Ramos (cell line): ENCODE measurements around the gene SNRK.
"Not testable (repeated sequence)": the region's sequence is repeated elsewhere in the genome, so short reads cannot be mapped to it uniquely, and the experiment has no call there.

Experiments
- in situ Hi-C: fragments of 300-500 bp; cut with MboI; formaldehyde crosslinking; loops from one replicate; pipeline ENCODE4 v1.14.3; 2022; ENCODE audit warnings: low sequenced_read_pairs; ENCODE audit not compliant: unreplicated experiment

SNRK gene

DNA sequence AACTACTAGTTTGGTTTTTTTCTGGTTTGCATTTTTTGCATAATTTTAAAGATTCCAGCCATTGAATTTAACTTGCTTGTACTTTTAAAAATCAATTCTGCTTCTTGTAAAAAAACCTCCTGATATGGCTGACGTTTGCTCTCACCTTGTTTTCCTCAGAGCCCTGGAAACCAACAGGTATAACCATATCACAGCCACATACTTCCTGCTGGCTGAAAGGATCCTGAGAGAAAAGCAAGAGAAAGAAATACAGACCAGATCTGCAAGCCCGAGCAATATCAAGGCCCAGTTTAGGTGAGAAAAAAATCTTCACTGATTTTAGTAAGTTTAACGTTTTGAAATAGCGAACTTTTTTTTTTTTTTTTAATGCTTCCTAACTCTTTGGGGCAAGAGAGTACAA lies 56.8 kb downstream of the SNRK start:
- in situ Hi-C loops, result no loop called here

DNA sequence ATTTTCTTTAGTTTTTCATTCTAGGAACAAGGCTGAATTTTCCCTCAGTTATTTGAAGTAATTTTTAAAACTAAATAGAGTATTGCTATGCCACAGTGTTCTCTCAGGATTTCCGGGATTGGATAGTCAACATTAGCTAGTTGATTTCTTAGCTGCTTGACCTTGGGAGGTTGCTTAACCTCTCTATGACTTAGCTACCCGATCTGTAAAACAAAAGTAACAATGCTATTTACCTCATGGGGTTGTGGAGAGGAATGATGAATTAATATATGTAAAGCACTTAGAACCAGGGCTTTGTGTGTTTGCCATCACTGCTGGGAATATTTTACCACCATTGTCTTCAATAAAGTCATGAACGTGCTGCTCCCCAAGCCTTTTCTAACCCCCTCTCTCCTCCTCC lies 57.5 kb downstream of the SNRK start:
- in situ Hi-C loops, result no loop called here

DNA sequence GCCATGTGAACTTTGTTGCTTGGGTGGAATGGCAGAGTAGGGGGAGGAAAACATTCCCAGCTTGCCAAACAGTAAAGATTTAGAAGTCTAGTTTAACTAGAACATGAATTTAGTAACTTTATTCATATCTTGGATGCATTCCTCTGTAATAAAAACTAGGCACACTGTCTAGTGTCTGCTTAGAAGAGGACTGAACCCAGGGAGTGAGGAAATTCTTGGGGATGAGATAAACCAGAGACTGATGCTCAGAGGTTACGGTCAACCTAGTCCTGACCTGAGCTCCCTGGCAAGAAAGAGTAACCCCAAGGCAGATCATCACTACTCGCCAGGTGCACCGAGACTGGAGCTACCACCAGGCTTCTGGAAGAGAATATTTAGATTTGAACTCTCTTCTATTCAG lies 58.2 kb downstream of the SNRK start:
- in situ Hi-C loops, result no loop called here

DNA sequence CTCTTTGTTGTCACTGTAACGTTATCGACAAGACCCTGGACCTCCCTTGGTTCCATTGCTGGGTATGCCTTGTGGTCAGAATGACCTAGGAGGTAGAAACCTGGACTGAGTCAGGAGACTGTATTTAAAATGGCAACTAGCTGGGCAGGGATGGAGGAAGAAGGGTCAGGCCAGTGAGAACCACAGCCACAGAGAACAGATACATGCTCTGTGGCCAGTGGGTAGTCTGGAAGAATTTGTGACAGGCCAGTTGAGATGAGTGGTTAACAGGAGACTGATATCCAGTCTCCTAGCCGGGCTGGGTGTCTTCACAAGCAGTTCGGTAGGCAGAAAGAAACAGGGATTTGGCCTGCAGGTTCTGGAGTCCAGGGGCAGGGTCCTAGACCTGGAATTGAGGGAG lies 58.9 kb downstream of the SNRK start:
- in situ Hi-C loops, result no loop called here

- in situ Hi-C loops, result no loop called here
These were observed 59.5 kb downstream of the SNRK start for GRCh38 chr3:43345877-43346276.

DNA sequence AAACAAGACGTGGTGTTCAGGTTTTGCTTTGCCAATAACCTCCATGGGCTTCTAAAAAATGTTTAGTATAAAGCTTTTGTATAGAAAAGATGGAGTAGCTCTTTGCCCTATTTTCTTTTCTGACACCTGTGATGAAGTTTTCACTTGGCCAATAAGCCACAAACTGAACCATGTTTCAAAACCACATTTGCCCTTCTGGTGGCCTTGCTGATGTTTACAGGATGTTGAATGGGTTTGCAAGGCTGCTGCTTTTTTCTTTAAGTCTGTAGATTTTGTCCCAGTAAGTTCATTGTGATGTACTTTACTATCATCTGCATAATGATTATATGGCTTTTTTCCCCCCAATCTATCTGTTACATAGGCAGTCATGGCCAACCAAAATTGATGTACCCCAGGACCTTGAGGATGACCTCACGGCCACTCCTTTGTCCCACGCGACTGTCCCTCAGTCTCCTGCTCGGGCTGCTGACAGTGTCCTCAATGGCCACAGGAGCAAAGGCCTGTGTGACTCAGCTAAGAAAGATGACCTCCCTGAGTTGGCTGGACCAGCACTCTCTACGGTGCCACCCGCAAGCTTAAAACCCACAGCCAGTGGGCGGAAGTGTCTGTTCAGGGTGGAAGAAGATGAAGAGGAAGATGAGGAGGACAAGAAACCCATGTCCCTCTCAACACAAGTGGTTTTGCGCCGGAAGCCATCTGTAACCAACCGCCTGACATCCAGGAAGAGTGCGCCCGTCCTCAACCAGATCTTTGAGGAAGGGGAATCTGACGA lies 60.8 kb downstream of the SNRK start:
- in situ Hi-C loops, result no loop called here

- in situ Hi-C loops, result no loop called here
These were observed 61.4 kb downstream of the SNRK start for GRCh38 chr3:43347774-43348173.

DNA sequence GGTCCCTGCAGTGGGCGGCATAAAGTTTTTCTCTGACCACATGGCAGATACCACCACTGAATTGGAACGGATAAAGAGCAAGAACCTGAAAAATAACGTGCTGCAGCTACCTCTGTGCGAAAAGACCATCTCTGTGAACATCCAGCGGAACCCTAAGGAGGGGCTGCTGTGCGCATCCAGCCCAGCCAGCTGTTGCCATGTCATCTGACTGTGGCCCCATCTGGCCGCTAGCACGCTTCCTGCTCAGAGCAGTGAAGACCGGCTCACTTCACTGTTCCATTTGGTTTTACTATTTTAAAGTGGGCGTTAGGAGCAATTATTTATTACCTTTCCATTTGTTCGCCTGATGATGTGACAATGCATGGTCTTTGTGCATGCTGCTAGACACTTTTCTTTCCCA lies 62.0 kb downstream of the SNRK start:
- in situ Hi-C loops, result no loop called here

DNA sequence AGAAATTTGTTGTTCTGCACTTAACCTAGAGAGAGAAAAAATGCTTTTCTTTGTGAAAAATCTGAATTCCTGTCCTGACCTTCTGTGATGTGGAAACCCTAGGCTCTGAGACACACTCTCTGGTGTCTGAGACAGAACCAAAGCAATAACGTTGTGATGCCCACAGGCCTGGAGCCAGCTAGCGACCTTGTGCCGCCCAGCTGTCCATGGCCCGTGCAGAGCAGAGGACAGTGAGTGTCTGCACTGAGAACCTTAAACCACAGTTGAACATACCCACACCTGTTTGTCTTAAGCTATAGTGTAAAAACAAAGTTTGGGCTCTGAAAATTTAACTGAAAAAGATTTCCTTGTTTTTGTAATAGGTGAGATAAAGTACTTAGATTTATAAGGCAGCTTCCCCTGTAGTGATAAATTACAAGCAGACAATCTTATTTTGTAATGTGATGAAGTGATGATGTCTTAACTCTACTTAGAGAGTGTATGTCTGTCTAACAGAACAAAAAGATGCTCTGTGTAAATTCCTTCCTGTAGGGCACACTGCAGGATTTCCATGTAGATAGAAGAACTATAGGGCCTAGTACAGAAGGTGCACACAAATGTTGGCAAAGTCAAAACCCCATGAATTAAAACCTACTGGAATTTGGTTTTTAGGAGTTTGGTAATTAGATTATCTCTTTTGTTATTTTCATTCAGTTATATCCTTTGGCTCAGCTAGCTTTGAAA lies 62.7 kb downstream of the SNRK start:
- in situ Hi-C loops, result no loop called here

GRCh38 chr3:43349716-43350115 lies 63.4 kb downstream of the SNRK start:
- in situ Hi-C loops, result no loop called here

DNA sequence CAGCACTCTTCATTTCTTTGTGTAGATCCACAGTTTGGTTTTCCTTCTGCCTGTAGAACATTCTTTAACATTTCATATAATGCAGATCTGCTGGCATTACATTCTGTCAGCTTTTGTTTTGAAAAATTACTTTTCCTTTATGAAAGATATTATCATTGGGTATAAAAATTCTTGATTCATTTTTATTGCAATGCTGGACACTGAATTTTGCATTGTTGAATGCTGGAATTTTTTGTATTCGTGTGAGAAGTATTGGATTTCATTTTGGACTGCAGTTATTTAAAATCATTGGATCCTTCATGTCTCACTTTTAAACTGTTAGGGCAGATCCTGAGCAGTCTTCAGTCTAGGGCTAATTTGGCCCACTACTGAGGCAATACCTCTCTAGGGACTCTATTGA lies 67.1 kb downstream of the SNRK start:
- in situ Hi-C loops, result no loop called here

GRCh38 chr3:43353923-43354670 lies 67.8 kb downstream of the SNRK start:
- in situ Hi-C loops, result no loop called here

- in situ Hi-C loops, result not testable (repeated sequence)
These were observed 69.7 kb downstream of the SNRK start for GRCh38 chr3:43356033-43356432.

DNA sequence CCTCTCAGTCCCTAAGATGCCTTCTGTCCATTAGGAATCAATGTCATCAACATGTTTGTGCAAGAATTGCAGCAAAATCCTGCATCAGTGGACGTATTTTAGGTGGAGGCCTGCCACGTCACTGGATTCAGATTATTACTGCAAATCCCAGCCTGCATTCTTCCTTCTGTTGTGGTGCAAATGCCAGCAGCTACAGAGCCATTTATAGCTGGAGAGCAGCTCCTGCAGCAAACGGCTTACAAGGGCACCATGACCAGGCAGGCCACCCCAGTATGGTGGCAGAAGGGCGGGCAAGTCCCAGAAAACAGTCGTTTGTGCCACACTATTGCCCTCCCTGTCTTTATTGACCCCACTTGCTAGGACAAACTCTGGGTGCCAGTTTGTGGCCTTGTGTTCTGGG lies 74.7 kb downstream of the SNRK start:
- in situ Hi-C loops, result no loop called here

DNA sequence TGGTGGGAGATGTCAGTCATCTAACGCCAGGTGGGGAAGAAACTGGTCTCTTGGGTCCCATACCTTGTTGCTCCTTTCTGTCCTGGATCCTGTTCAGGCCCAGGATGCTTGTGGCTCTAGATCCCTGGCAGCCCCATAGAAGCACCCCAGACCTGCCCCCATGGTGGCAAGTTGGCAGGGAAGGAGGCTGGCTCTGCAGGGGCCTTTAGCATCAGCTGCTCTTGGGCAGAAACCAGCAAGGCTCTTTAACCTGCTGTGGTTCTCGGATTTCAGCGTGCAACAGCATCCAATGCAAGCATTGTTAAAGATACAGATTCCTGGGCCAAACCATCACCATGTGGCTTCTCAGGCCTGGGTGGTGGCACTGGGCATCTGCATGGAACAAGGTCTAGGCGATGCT lies 75.8 kb downstream of the SNRK start:
- in situ Hi-C loops, result no loop called here

GRCh38 chr3:43362961-43363360 lies 76.6 kb downstream of the SNRK start:
- in situ Hi-C loops, result no loop called here

- in situ Hi-C loops, result no loop called here
These were observed 77.4 kb downstream of the SNRK start for GRCh38 chr3:43363621-43364266.

- in situ Hi-C loops, result no loop called here
These were observed 78.2 kb downstream of the SNRK start for GRCh38 chr3:43364494-43364893.

DNA sequence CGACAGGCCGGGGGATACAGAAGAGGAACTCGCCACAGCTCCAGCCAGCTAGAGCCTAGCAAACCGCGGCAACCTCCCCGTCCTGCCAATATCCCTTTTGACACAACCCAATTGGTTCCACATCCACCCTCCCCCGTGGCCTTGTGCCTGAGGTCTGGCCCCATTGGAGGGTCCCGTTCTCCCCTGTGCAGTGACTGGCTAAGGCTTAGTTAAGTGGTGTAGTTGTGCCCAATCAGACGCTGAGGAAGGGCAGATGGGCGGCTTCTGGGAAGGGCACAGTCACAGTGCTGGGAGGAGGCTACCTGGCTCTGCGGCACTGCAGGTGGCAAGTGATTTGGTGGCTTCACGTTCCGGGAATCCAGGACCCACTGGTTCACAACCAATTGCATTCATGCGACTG lies 78.6 kb downstream of the SNRK start:
- in situ Hi-C loops, result no loop called here

GRCh38 chr3:43365601-43366305 lies 79.4 kb downstream of the SNRK start:
- in situ Hi-C loops, result no loop called here
